ENCODE measurements around the gene APBA3. TPM values are rescaled to one million over a fixed set of nuclear protein-coding genes. Genes with fewer than 3 reads are reported as not detected.

APBA3 gene
- total RNA-seq, 2 donors from 2014 or later: 27.5 to 42.2 TPM

DNA sequence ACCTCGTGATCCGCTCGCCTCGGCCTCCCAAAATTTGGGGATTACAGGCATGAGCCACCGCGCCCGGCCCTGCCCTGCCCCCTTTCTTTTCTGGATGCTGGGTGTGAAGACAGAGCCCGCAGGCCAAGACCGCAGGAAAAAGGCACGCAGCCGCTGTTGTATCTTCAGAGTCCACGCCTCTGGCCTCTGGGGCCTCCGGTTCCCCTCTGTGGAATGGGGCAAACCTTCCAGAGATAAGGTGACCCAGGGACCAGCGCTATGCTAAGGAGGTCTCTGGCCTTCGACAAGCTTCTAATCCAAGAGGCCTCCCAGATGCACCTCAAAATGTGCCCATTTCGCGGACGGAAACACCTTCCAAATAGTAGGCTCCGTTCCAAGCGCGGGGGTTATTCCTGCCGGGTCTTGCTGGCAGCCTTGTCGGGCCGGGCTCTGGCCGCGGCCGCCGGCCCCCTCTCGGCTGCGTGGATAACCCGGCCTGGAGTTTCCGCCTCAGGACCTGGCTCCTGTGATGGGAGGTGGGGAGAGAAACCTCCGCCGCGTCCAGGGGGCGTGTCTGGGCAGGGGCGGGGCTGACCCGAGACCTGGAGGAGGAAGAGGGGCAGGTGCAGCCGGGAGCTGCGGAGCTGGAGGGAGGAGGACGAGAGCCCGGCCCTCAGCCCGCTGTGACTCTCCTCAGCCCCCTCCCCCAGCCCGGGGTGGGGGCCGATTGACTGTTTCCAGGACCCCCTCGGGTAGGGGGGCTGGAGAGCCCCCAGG is 40.2 kb downstream of the APBA3 start:
- Mint-ChIP-seq H3K27ac (no peak overlapping the region), H3K36me3 (ENCODE audit: low read depth) (no peaks in the 10 kb centered on the region), H3K4me3 (peak overlapping the region; percentile 63), H3K4me1 (peaks cover 4% of the 10 kb centered on the region), H3K9me3 (no peaks in the 10 kb centered on the region), H3K27me3 (ENCODE audit: insufficient read depth) (peaks cover 12% of the 10 kb centered on the region)
- Histone ChIP-seq H3K9me3 (ENCODE audit: control insufficient read depth, low read length) (no peaks in the 10 kb centered on the region), H3K27ac (ENCODE audit: low read depth, low read length) (no peak overlapping the region), H3K36me3 (ENCODE audit: control insufficient read depth, insufficient read depth, low read length) (no peaks in the 10 kb centered on the region), H3K4me1 (ENCODE audit: control insufficient read depth, insufficient read depth, low read length) (no peaks in the 10 kb centered on the region), H3K4me3 (ENCODE audit: low read length) (peak overlapping the region; percentile 76), H3K9ac (ENCODE audit: extremely low read depth, low read length, poor library complexity, severe bottlenecking) (no peak overlapping the region), H3K27me3 (ENCODE audit: control insufficient read depth, insufficient read depth, low read length, poor library complexity, severe bottlenecking) (peaks cover 7% of the 10 kb centered on the region)
- 27 to 41% methylated on average over 26 to 44 of the region's 46 CpGs for WGBS, 2 experiments (ENCODE audit: insufficient coverage in 1 of 2, insufficient read length in 1 of 2)
- DNase-seq: peak; percentile 99
- TF ChIP-seq, protein P1, sequence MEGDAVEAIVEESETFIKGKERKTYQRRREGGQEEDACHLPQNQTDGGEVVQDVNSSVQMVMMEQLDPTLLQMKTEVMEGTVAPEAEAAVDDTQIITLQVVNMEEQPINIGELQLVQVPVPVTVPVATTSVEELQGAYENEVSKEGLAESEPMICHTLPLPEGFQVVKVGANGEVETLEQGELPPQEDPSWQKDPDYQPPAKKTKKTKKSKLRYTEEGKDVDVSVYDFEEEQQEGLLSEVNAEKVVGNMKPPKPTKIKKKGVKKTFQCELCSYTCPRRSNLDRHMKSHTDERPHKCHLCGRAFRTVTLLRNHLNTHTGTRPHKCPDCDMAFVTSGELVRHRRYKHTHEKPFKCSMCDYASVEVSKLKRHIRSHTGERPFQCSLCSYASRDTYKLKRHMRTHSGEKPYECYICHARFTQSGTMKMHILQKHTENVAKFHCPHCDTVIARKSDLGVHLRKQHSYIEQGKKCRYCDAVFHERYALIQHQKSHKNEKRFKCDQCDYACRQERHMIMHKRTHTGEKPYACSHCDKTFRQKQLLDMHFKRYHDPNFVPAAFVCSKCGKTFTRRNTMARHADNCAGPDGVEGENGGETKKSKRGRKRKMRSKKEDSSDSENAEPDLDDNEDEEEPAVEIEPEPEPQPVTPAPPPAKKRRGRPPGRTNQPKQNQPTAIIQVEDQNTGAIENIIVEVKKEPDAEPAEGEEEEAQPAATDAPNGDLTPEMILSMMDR (conservative IDR thresholded peaks at IDR 0.05): no peak

DNA sequence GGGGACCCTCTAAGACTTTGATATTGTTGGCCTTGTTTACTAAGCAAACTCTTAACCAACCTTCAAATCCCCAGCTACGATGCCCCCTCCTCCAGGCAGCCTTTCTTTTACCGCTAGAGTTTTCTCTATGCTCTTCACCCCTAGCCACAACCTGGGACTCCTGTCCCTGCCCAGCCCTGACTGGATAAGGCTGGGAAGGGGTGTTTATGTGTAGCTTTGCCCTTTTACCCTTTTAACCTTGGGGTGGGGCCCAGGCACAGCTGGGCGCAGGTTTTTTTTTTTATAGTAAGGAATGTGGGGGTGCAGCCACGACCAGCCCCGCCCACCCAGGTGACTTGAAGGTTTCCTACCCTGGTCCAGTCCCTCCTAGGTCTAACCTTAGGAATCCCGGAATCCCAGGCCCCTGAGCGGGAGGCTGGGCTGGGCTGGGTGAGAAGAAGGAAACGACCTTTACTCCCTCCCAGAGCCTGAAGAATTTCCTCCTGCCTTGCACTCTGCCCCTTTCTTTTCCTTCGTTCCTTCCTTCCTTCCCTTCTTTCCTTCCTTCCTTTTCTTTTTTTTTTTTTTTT is 41.1 kb downstream of the APBA3 start:
- WGBS, 2 experiments (ENCODE audit: insufficient coverage in 1 of 2, insufficient read length in 1 of 2): 54% methylated on average over 9 of the region's 9 CpGs; no CpG with 5 or more reads in 1 of the 2 experiments
- H3K9me3 Mint-ChIP-seq: no peaks in the 10 kb centered on the region
- Histone ChIP-seq H3K9me3 (ENCODE audit: control insufficient read depth, low read length) (no peaks in the 10 kb centered on the region), H3K27ac (ENCODE audit: low read depth, low read length) (no peak overlapping the region), H3K4me1 (ENCODE audit: control insufficient read depth, insufficient read depth, low read length) (no peaks in the 10 kb centered on the region), H3K27me3 (ENCODE audit: control insufficient read depth, insufficient read depth, low read length, poor library complexity, severe bottlenecking) (peaks cover 7% of the 10 kb centered on the region), H3K9ac (ENCODE audit: extremely low read depth, low read length, poor library complexity, severe bottlenecking) (no peak overlapping the region), H3K4me3 (ENCODE audit: low read length) (no peak overlapping the region), H3K36me3 (ENCODE audit: control insufficient read depth, insufficient read depth, low read length) (no peaks in the 10 kb centered on the region)
- DNase-seq: no peak
- TF ChIP-seq, protein P1 (conservative IDR thresholded peaks at IDR 0.05): no peak
- no peak overlapping the region for H3K4me3 Mint-ChIP-seq
- H3K27ac Mint-ChIP-seq: no peak overlapping the region
- peaks cover 4% of the 10 kb centered on the region for H3K4me1 Mint-ChIP-seq
- no peaks in the 10 kb centered on the region for H3K36me3 Mint-ChIP-seq (ENCODE audit: low read depth)
- peaks cover 10% of the 10 kb centered on the region for H3K27me3 Mint-ChIP-seq (ENCODE audit: insufficient read depth)

DNA sequence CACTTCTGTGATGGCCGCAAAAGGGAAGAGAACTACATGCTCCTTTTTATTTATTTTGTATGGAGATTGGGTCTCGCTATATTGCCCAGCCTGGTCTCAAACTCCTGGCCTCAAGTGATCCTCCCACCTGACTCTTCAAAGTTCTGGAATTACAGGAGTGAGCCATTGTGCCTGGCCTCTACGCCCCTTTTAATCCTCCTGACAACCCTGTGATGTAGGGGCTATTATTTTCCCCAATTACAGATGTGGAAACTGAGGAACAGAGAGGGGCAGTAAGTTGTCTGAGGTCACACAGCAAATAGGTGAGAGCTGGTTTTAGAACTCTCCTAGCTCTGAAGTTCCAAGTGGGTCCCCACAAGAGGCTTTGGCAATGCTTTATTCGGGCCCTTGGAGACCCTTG is 41.6 kb downstream of the APBA3 start:
- TF ChIP-seq, protein P1 (conservative IDR thresholded peaks at IDR 0.05): no peak

More for the DNA sequence above, 41.6 kb downstream of the APBA3 start:
- Mint-ChIP-seq H3K27me3 (ENCODE audit: insufficient read depth) (peaks cover 10% of the 10 kb centered on the region), H3K4me3 (no peak overlapping the region), H3K36me3 (ENCODE audit: low read depth) (no peaks in the 10 kb centered on the region), H3K4me1 (peaks cover 4% of the 10 kb centered on the region), H3K27ac (no peak overlapping the region), H3K9me3 (no peaks in the 10 kb centered on the region)
- Histone ChIP-seq H3K9me3 (ENCODE audit: control insufficient read depth, low read length) (no peaks in the 10 kb centered on the region), H3K4me3 (ENCODE audit: low read length) (no peak overlapping the region), H3K9ac (ENCODE audit: extremely low read depth, low read length, poor library complexity, severe bottlenecking) (no peak overlapping the region), H3K27me3 (ENCODE audit: control insufficient read depth, insufficient read depth, low read length, poor library complexity, severe bottlenecking) (peaks cover 7% of the 10 kb centered on the region), H3K36me3 (ENCODE audit: control insufficient read depth, insufficient read depth, low read length) (no peaks in the 10 kb centered on the region), H3K27ac (ENCODE audit: low read depth, low read length) (no peak overlapping the region), H3K4me1 (ENCODE audit: control insufficient read depth, insufficient read depth, low read length) (no peaks in the 10 kb centered on the region)
- no peak for DNase-seq
- 98% methylated on average over 4 of the region's 4 CpGs; no CpG with 5 or more reads in 1 of the 2 experiments for WGBS, 2 experiments (ENCODE audit: insufficient coverage in 1 of 2, insufficient read length in 1 of 2)
